Transverse colon (tissue), 4 donors: ENCODE results near the gene CTAGE1. TPM values are rescaled to one million over a fixed set of nuclear protein-coding genes. Genes with fewer than 3 reads are reported as not detected.

Experiments
- DNase-seq: peaks from one replicate; pipeline ENCODE4 v3.0.0-alpha.2; 2019
- H3K27ac ChIP-seq, 4 donors: fragments of 200-600 bp; sonication (generic); 2 replicates each; pipeline ENCODE4 v1.5.1; 2016 to 2018; ENCODE audit warnings: inconsistent platforms in 4 of 4
- H3K27me3 ChIP-seq: fragments of 200-600 bp; sonication (generic); 2 replicates; pipeline ENCODE4 v1.5.1; 2017; ENCODE audit warnings: inconsistent platforms
- H3K36me3 ChIP-seq, 4 donors: fragments of 200-600 bp; sonication (generic); 2 replicates each; pipeline ENCODE4 v1.5.1; 2017 to 2019; ENCODE audit warnings: inconsistent platforms in 4 of 4
- H3K4me1 ChIP-seq, 4 donors: fragments of 200-600 bp; sonication (generic); 2 replicates each; pipeline ENCODE4 v1.5.1; 2017 to 2020; ENCODE audit warnings: inconsistent platforms in 4 of 4
- H3K4me3 ChIP-seq, 4 donors: fragments of 200-600 bp; sonication (generic); 1 replicate in 1 of 4; 2 replicates in 3 of 4; pipeline versions ENCODE4 v1.5.1 to v1.6.1; 2017 to 2019; ENCODE audit warnings: inconsistent platforms in 4 of 4
- H3K9me3 ChIP-seq, 2 donors: fragments of 200-600 bp; sonication (generic); 2 replicates each; pipeline ENCODE4 v1.5.1; 2017 to 2019; ENCODE audit warnings: inconsistent platforms in 2 of 2
- EP300 ChIP-seq: sonication (generic); formaldehyde crosslinking; IDR thresholded peaks from one replicate; pipeline ENCODE4 v1.6.1; 2017; ENCODE audit warnings: antibody characterized with exemption, low read depth
- POLR2A ChIP-seq: fragments of 450-650 bp; IDR thresholded peaks from one replicate; pipeline ENCODE4 v1.6.1; 2016; ENCODE audit warnings: antibody characterized with exemption, mild to moderate bottlenecking, moderate library complexity
- POLR2AphosphoS5 ChIP-seq, 3 donors: sonication (generic); formaldehyde crosslinking; IDR thresholded peaks; one replicate each; pipeline ENCODE4 v1.6.1; 2016; ENCODE audit warnings: antibody characterized with exemption in 3 of 3
- WGBS, 2 donors: methylation state at CpG; one replicate each; pipeline ENCODE4 v1.1.5; 2018; ENCODE audit warnings: low coverage in 1 of 2; 5-methylcytosine and 5-hydroxymethylcytosine counted together
- in situ Hi-C, 4 donors: fragments of 200-750 bp; cut with MboI; loops; one replicate each; pipeline versions ENCODE4 v1.15.0 to v1.15.1; 2017; ENCODE audit warnings: low sequenced_read_pairs in 3 of 4, low pct_ligation_motif_present in 1 of 4, low pct_unique_long_range_greater_than_20kb in 1 of 4
- intact Hi-C: fragments of 100-400 bp; cut with DNase I; formaldehyde crosslinking; loops from one replicate; pipeline ENCODE4 v1.15.1; 2023; ENCODE audit warnings: low total_unique reads
- total RNA-seq, 4 donors: library from RNA; depleted of rRNA; stranded (reverse); fragments of >200 nt; gene quantifications; one replicate each; pipeline ENCODE4 v1.1.0, GENCODE V29; 2016
- TF ChIP-seq, protein P1 (sequence below), 5 experiments: fragments of 200-600 bp in 3 of 5; fragments of 450-650 bp in 2 of 5; sonication (generic) in 3 of 5; IDR thresholded peaks; 1 replicate in 2 of 5; 2 replicates in 3 of 5; pipeline ENCODE4 v1.5.1; 2016 to 2017; ENCODE audit warnings: antibody characterized with exemption in 5 of 5, inconsistent platforms in 3 of 5, mild to moderate bottlenecking in 2 of 5, moderate library complexity in 1 of 5

Gene CTAGE1
- total RNA-seq, 4 donors from 2014 or later, result not detected

DNA sequence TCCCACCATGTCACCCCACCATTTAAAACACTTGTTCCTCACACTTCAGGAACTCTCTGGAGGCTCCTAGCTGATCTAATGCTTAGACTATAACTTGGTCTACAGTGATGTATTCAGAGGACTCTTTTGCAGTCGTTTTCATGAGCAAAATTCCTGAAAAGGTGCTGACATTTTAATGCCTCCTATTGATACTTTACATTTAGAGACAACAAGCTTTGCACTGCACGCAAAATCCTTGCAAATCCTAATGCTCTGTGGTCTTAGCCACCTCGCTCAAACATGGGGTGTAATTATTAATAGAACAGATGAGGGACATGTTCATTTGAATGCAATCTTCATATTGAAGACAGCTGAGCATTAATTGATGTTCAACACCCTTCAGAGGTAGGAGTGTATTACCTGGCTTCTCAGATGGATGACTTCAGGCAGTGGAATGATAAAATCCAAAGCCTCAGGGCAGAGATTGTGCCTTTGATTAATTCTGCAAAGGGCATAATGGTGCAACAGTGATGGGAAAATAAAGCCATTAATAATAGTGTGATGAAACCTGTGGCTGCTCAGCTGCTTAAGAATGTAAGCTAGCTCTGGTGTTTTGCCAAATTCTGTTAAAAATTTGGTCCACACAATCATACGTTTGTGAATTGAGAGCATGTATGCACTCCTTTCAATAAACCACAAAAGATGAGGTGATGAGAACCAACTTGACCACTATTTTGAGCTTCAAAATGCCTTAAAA, 5.4 kb downstream of the CTAGE1 start:
- DNase-seq, result no peak
- Histone ChIP-seq H3K36me3 (no peaks in the 10 kb centered on the region), H3K27me3 (no peaks in the 10 kb centered on the region), H3K4me1 (no peaks in the 10 kb centered on the region), H3K27ac (no peak overlapping the region), H3K9me3 (no peaks in the 10 kb centered on the region), H3K4me3 (no peak overlapping the region)
- in situ Hi-C loops (no loop called here), intact Hi-C loops (no loop called here)
- 73 to 82% methylated on average over 4 of the region's 4 CpGs for WGBS, 2 donors
- no peak for TF ChIP-seq EP300
- TF ChIP-seq, protein P1, sequence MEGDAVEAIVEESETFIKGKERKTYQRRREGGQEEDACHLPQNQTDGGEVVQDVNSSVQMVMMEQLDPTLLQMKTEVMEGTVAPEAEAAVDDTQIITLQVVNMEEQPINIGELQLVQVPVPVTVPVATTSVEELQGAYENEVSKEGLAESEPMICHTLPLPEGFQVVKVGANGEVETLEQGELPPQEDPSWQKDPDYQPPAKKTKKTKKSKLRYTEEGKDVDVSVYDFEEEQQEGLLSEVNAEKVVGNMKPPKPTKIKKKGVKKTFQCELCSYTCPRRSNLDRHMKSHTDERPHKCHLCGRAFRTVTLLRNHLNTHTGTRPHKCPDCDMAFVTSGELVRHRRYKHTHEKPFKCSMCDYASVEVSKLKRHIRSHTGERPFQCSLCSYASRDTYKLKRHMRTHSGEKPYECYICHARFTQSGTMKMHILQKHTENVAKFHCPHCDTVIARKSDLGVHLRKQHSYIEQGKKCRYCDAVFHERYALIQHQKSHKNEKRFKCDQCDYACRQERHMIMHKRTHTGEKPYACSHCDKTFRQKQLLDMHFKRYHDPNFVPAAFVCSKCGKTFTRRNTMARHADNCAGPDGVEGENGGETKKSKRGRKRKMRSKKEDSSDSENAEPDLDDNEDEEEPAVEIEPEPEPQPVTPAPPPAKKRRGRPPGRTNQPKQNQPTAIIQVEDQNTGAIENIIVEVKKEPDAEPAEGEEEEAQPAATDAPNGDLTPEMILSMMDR (IDR thresholded peaks at IDR 0.05), result no peak
- no peak for TF ChIP-seq POLR2AphosphoS5 (IDR thresholded peaks at IDR 0.05)
- TF ChIP-seq POLR2A, result no peak

DNA sequence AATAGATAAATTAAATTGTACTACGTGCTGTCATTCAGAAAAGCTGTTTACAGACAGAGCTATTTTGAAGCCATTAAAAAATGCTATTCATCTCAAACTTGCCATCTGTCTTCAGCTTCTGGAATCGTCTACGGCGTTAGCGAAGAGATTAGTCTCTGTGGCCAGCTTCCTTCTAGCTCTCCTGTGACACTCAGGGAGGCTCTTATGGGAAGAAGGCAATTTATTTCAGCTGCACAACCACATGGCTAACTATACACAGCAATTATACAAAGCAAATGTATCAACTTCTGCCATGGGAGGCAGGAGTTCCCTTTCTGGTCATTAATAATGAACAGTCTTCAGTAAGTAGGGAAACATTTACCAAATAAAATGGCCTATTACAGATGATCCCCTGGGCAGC, 6.3 kb downstream of the CTAGE1 start:
- Histone ChIP-seq H3K36me3 (no peaks in the 10 kb centered on the region), H3K9me3 (no peaks in the 10 kb centered on the region), H3K4me3 (no peak overlapping the region), H3K27me3 (no peaks in the 10 kb centered on the region), H3K27ac (no peak overlapping the region), H3K4me1 (no peaks in the 10 kb centered on the region)
- intact Hi-C loops, result no loop called here
- in situ Hi-C loops, result no loop called here
- WGBS, 2 donors, result 86 to 87% methylated on average over 4 to 5 of the region's 5 CpGs
- DNase-seq, result no peak
- TF ChIP-seq, protein P1 (IDR thresholded peaks at IDR 0.05), result no peak

DNA sequence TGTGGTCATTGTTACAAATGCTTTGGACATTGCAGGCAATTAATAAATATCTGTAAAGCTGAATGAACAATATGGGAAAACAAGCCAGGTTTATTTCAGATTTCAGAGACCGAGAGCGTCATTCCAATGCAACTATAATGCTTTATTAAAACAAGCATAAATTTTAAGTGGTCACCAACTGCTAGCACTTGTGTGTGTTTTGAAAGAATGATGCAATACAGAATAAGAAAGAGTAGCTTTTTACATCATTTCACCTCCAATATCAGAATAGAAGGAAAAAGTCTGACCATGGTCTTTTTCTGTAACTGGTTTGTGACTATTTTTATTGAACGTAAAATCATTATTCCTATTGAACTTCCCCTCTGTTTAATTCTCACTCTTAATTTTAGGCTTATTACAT, 7.6 kb downstream of the CTAGE1 start:
- DNase-seq, result no peak
- no peak overlapping the region for H3K4me3 ChIP-seq
- H3K36me3 ChIP-seq, result no peaks in the 10 kb centered on the region
- H3K27me3 ChIP-seq, result no peaks in the 10 kb centered on the region
- H3K9me3 ChIP-seq, result peaks cover 3 to 4% of the 10 kb centered on the region in 2 donors
- no peak overlapping the region for H3K27ac ChIP-seq
- no peaks in the 10 kb centered on the region for H3K4me1 ChIP-seq
- TF ChIP-seq POLR2AphosphoS5 (IDR thresholded peaks at IDR 0.05), result no peak
- no peak for TF ChIP-seq EP300
- TF ChIP-seq POLR2A, result no peak
- TF ChIP-seq, protein P1 (IDR thresholded peaks at IDR 0.05), result no peak
- intact Hi-C loops (no loop called here), in situ Hi-C loops (no loop called here)
- 91 to 96% methylated on average over 3 of the region's 3 CpGs for WGBS, 2 donors

DNA sequence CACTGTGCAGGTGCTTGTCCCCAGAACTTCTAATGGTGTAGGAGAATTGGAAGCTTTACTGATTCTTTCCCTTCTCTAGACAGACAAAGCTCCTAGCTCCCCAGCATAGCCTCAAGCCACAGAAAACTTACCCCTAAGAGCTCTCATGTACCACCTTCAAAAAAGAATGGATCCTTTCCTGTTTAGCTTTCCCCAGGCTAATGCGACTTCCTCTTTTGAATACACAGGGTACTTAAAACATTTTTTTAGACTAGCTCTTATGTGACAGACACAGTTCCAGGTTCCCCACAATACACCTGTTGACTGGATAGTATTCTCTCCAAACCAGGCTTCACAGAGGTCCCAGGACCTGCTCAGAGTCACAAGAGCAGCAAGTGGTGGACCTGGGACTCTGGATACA, 8.3 kb downstream of the CTAGE1 start:
- TF ChIP-seq POLR2AphosphoS5 (IDR thresholded peaks at IDR 0.05), result no peak
- TF ChIP-seq POLR2A, result no peak
- TF ChIP-seq, protein P1 (IDR thresholded peaks at IDR 0.05), result no peak
- TF ChIP-seq EP300, result no peak
- Histone ChIP-seq H3K27me3 (no peaks in the 10 kb centered on the region), H3K4me3 (no peak overlapping the region), H3K9me3 (peaks cover 5 to 6% of the 10 kb centered on the region in 2 donors), H3K27ac (no peak overlapping the region), H3K36me3 (no peaks in the 10 kb centered on the region), H3K4me1 (no peaks in the 10 kb centered on the region)
- 72 to 80% methylated on average over 1 of the region's 1 CpG for WGBS, 2 donors
- intact Hi-C loops (no loop called here), in situ Hi-C loops (no loop called here)
- DNase-seq, result no peak
